DMS153 treated with DMSO at 0.1 percent for 48 hours (cell line): ENCODE data around the gene CLASP1.
"Not testable (repeated sequence)": the region's sequence is repeated elsewhere in the genome, so short reads cannot be mapped to it uniquely, and the experiment has no call there.

Experiments
- DNase-seq: peaks from one replicate; lab custom pipeline; 2025; ENCODE audit not compliant: unreplicated experiment; lab: John Stamatoyannopoulos, UW

CLASP1 gene

DNA sequence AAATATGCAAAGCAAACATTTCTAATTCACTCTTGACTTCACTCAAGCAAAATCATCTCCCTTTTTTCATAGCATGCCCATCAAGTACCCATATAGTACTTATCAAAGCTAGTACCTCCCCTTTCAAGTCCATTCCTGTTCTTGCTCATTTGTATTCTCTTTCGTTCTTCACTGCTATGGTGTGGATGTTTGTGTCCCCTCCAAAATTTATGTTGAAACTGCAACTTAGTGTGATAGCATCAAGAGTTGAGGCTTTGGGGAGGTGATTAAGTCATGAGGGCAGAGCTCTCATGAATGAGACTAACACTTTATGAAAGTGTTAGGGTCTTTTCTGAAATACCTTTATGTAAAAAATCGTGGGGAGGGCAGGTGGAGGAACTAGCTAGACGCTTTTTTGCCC is 65.7 kb downstream of the CLASP1 start:
- no peak for DNase-seq

DNA sequence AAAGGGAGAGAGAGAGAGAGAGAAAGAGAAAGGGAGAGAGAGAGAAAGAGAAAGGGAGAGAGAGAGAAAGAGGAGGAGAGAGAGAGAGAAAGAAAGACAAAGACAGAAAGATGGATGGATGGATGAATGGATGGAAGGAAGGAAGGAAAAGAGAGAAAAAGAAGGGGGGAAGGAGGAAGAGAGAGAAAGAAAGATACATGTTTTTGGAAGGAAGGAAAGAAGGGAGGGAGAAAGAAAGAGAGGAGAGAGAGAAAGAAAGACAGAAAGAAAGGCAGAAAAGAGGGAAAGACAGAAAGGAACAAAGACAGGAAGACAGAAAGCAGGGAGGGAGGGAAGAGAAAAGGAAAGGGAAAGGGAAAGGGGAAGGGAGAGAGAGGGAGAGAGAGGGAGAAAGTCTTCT is 67.0 kb downstream of the CLASP1 start:
- no peak for DNase-seq

DNA sequence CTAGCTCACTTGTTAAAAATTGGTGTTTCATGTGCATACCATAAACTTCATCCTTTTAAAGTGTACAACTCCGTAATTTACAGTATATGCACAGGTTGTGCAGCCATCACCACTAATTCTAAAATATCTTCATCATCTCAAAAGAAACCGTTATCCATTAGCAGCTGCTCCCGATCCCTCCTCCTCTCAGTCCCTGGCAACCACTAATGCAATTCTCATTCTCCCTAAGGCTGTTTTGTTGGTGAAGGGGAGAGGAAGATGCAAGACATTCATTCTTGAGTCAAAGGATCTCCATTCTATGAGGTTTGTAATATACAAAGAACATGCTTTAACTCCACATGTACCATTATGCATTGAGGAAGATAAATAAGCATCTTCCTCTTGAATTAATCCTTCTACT is 70.0 kb downstream of the CLASP1 start:
- no peak for DNase-seq

DNA sequence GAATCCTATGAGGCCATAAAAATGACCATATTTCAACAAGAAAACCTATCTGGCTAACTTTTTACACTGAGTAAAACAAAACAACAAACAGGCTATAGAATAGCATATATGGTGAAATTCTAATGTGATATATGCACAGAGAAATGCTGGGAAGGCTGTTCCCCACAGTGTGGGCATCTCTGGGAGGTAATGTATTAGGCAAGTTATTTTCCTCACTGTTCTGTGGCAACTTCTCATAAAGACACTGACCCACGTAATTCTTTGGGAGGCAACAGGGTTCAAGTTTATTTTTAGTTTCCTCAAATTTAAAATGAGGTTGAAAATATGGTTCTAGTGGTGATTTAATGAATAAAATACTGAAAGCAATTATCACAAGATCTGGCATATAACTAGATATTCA is 71.9 kb downstream of the CLASP1 start:
- DNase-seq: no peak

DNA sequence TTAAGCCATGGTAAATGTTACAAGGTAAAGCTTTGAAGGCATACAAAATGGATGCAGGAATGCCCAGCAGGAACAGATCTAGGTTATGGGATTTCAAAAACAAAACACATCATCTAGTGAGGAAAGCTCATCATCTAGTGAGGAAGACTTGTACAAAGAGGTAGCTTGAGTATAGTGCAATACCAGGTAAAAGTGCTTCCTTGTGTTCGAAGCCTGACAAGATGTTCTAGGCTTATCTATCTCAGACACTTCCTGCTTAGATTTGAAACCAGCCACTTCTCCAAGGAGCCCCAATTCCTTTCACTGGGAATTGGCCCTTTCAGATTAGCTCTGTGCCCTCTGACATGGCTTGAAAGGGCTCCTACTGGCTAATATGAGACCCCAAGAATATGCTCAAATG is 73.0 kb downstream of the CLASP1 start:
- no peak for DNase-seq

DNA sequence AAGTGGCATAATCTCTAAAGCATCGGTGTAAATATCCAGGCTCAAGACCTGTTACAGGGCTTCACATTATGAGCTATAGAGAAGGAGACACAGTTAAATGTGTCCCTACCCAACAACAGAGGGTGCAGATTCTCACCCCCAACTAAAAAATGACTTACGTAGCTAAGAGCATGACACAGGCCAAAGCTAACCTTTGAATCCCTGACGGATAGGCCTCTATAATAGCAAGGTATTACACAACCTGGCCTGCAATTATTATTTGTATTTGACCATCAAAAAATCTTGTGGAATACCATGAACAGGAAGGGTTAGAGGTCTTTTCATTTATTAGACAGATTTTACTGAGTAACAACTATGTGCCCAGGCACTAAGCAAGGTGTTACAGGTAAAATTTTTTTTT is 73.5 kb downstream of the CLASP1 start:
- no peak for DNase-seq

DNA sequence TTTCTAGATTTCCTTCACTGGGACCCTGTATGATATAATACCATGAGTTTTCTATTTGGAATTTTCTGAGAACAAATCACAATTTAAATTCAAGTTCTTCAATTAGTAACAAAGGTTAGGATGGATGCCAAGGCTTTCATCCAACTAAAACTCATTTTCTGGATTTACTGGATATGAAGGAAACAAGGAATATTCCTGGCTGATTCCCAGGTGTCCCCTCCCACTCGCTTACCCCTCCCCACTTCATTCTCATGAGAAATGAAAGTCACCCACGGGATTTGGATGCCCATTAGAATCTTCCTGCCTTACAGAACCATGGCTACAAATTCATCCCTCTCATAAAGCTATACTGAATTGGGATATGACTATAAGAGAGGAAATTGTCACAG is 78.6 kb downstream of the CLASP1 start:
- DNase-seq: no peak

DNA sequence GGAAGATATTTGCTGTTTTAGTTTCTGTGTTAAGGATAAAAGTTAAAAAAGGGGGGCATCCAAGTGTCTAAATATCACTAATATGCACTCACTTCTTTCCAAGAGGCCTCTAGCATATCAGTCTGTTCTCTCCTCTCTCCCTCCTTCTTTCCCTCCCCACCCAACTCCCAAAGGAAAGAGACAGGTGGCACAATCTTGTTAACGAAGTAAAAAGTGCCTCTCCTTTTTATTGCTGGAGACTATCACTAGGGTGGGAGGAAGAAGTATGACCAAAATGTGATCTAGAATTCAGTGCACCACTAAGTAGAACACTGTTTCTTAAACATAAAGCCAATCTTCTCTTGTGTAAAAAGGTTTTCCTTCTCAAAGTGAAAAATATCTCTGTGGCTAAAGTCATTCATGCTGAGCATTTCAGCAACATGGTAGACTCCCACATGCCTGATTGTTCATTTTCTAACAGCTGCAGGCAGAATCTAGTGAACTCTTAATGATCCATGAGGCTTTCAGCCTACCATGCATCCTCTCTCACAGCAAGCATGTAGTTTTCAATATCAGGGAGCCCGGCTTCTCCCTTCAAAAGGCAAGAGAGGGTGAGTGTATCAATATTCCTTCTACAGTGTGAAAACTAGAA is 79.1 kb downstream of the CLASP1 start:
- no peak for DNase-seq

DNA sequence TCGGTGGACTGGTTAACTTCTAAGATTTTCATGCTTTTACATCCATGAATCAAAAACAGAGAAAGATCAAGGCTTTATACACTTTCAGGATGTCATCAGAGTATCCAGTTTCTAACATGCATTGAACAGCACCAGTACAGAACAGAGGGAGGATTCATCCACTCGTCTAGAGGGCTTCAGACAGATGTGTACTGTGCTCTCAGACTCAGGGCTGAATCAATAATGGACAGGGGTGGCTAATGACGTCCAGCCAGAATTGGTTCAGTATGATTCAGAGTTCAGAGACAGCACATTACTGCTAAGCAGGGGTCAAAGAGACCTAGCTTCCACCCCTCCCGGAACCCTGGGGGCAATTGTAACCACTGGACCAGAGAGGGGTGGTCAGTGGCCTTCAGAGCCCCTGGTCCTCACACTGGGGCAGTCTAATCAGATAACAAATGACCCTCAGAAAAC is 81.3 kb downstream of the CLASP1 start:
- no peak for DNase-seq

DNA sequence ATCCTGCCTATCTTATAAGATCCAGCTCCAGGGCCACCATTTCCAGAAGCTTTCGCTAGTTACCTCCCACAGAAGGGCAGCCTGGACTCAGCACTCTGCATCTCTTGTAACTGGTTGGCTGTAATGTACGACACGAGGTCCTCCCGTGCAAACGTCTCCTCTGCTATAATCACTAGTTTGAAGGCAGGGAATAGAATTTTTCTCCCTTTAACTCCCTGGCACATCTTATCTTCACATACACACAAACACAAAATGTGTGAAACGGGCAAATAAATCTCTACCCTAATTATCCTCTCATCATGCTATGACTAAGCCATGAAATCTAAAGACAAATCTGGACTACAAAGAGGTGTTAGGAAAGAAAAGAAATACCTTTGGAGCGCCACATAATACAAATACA is 81.8 kb downstream of the CLASP1 start:
- no peak for DNase-seq

DNA sequence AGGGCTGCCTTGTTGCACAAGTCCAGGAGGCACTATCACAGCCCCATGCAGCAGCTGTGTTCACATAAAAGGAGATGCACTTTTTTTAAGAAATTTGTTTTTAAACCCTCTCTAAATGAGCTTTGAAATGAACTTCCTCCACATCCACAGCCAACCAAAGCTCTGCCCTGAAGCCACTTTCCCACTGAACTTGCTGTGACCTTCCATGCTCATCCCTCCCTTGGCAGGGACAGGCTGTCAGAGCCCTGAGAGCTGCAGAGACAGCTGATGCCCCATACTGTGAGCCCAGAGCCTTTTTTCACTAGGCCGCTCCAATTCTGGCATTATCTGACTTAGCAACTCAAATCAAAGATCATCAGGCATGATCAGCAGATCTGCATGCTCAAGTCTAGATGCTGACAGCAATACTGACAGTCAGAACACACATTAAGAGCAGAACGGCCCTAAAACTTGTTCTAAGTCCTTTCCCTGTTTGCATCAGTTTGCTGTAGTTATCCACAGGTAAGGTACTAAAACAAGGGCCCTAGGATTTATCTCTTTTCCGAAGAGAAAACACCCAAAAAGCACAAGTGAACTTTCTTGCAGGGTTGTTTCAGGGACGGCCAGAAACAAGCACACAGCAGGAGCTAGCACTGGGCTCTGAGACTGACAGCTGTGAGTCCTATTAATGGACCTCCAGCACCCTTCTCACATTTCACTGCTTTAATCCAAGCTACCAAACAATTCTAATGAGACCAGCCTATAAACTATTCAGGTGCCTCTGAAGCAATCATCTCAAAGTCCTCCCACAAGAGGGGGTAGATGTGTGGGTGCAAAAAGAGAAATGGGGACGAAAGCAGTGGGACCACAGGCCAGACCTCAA is 83.6 kb downstream of the CLASP1 start:
- no peak for DNase-seq

DNA sequence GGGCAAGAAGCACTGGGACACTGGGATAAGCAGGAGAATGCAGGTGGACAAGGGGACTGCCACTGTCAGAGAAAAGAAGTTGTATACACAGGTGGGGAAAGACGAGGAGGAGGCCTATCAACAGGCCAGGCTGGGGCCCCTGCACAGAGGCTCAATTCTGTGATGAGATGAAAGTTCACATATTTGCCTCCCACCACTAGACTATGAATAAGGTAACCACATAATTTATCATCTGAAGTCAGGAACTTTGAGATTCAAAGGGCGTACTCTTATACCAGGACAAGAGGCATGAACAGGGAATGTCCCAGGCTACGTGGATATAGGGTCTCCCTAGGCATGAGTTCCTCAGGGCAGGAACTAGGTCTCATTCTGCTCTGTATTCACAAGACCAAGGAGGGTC is 84.4 kb downstream of the CLASP1 start:
- DNase-seq: no peak

DNA sequence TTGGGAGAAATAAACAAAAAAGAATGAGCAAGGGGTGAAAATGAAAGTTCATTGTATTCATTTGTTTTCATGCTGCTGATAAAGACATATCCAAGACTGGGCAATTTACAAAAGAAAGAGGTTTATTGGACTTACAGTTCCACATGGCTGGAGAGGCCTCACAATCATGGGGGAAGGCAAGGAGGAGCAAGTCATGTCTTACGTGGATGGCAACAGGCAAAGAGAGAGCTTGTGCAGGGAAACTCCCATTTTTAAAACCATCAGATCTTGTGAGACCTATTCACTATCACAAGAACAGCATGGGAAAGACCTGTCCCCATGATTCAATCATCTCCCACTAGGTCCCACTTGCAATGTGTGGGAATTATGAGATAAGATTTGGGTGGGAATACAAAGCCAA is 85.5 kb downstream of the CLASP1 start:
- DNase-seq: not testable (repeated sequence)

DNA sequence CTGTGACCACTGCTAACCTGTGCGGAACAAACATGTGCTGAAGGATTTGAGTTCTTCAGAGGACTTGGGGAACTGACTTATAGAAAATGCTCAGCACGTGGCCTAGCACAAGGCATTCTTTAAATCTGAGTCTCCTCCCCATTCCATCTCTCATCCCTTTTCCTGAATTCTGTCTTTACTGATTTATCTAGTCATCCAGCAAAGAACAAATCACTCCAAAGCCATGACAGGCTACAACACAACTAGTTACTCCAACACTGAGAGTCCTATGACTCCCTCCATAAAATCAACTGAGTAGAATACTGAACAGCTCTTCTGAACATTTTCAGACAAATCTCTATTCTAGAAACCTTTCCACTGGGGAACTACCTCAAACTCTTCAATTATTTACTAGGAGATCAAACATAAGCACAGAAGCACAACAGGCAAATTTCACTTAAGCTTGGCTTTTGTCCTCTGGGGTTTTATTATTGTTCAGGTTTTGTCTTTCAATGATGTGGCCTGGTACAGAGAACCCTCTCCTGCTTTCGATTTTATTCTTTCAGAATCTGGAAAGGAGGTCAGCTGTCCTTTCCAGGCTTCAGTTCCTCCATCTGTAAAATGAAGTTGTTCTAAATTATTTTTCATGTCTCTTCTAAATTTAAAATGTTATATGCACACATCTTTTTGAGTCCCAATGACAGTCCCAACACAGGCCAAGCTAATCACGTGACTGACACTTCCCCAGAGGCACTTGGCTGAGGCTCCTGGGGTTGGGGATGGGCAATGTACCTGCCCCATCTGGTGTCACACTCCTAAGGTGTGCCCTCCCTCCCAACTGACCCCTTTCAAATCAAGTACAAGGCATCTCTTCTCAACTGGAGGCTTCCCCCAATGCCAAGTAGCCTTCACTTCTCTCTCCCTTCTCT is 86.7 kb downstream of the CLASP1 start:
- no peak for DNase-seq

DNA sequence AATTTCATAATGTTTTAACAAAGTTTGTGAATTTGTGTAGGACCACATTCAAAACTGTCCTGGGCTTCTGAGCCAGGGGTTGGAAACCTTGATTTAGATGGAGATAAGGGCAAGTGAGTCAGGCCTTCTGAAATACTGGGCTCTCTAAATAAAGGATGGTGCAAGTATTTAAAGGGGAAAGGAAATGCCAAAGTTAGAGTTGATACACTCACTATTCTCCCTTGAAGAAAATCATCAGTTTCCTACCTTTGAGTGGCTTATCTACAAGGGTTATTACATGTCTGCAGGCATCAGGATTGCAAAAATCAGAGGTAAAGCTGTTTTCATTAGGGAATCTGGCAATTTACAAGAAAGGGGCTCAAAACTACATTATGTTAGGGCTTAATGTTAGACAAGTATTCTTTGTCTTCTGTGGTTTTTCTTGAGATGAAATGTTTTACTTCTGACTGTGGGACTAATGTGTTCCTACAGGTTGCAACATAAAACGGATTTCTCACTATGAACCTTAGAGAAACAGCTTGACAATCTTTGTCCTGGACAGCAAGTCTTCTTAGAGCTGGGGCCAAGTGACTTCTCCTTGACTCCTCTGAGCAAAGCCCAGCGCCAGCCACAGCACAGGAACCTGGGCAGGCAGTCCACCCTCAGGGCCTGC is 87.5 kb downstream of the CLASP1 start:
- no peak for DNase-seq

DNA sequence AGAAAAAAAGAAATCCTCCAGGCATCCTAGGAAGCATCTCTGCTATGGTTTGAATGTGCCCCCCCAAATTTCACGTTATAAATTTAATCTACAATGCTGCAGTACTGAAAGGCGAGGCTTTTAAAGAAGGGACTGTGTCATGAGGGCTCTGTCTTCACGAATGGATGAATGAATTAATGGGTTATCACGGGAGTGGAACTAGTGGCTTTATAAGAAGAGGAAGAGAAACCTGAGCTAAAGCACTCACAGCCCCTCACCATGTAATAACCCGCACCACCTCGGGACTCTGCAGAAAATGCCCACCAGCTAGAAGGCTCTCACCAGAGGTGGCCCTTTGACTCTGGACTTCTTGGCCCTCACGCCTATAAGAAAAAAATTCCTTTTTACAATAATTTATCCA is 90.9 kb downstream of the CLASP1 start:
- DNase-seq: no peak

DNA sequence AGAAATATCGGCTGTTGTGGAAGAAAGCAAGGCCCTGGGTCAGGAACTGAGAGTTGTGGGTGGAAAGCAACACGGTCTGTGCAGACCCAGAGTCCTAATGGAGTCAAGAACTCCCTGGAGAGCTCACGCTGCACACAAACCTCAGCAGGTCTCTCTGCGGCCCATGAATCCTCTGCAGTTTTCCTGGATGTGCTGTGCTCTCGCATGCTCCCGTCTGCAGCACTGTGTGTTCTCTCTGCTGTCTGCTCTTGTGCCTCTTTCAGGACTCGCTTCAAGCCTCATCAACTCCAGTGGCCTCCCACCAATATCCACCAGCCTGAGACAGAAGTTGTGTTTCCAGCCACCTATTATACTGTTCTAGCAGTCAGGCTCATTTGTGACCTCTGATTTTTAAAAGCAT is 94.3 kb downstream of the CLASP1 start:
- DNase-seq: no peak

DNA sequence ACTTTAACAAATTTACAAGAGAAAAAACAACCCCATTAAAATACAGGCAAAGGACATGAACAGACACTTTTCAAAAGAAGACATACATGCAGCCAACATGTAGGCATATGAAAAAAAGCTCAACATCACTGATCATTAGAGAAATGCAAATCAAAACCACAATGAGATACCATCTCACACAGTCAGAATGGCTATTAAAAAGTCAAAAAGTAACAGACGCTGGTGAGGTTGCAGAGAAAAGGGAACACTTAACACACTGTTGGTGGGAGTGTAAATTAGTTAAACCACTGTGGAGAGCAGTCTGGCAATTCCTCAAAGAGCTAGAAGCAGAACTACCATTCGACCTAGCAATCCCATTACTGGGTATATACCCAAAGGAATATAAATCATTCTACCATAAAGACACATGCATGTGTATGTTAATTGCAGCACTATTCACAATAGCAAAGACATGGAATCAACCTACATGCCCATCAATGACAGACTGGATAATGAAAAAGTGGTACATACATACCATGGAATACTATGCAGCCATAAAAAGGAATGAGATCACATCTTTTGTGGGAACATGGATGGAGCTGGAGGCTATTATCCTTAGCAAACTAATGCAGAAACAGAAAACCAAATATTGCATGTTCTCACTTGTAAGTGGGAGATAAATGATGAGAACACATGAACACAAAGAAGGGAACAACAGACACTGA is 96.6 kb downstream of the CLASP1 start:
- DNase-seq: not testable (repeated sequence)

DNA sequence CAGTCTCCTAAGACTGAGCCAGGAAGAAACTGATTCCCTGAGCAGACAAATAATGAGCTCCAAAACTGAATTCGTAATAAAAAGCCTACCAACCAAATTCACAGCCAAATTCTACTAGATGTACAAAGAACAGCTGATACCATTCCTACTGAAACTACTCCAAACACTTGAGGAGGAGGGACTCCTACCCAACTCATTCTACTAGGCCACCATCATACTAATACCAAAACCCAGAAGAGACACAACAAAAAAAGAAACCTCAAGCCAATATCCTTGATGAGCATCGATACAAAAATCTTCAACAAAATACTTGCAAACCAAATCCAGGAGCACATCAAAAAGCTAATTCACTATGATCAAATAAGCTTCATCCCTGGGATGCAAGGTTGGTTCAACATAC is 98.6 kb downstream of the CLASP1 start:
- DNase-seq: no peak

DNA sequence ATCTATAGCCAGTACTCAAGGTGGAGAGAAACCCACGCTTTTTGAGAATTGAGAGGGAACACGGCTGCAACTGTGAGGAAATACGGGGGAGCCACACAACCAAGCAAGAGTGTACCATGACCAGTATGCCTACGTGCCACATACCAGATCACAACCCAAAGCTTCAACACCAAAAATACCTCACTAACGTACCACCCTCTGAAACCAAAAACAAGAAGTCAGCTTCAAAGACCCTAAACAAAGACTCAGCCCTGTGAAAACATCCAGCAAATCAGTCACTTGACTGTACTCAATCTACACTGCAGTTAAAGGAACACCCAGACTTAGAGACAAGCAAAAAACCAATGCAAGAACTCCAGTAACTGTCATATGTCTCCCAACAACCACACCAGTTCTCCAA is 101.6 kb downstream of the CLASP1 start:
- DNase-seq: no peak

DNA sequence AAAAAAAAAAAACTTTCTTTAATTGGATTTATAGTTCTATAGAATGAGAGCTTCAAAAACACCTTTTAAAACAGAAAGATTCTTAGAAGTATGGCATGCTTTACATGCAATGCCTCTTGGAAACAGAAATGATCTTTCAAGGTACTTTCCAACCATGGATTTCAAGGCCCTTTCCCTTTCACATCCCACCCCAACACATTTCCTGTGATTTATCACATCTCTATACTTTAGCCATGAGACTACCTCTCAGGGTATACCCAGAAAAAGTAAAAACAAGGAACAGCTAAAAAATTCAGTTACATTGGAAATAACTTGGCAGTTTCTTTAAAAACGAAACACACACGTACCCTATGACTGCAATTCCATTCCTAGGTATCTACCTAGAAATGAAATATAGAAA is 103.3 kb downstream of the CLASP1 start:
- DNase-seq: no peak
